GM23338 (cell line): ENCODE data around the gene RAB37. TPM values are rescaled to one million over a fixed set of nuclear protein-coding genes. Genes with fewer than 3 reads are reported as not detected.

Experiments
- ATAC-seq: fragments of 200-7000 bp; cut with Tn5 transposase; 3 replicates; pipeline ENCODE4 v1.9.1; 2020
- DNase-seq: peaks from one replicate; pipeline ENCODE4 v3.0.0-alpha.2; 2015; ENCODE audit warnings: low spot score
- H2AFZ ChIP-seq: fragments of 200-600 bp; sonication (generic); 2 replicates; pipeline ENCODE4 v1.8.0; 2016; ENCODE audit warnings: antibody characterized with exemption, mild to moderate bottlenecking, moderate library complexity
- H3F3A ChIP-seq: fragments of 200-600 bp; sonication (generic); replicated peaks from 2 replicates; pipeline ENCODE4 v1.8.0; 2017; ENCODE audit warnings: antibody characterized with exemption, mixed run types, low read depth
- H3K27ac ChIP-seq: fragments of 200-600 bp; sonication (generic); 2 replicates; pipeline ENCODE4 v1.6.1; 2016; ENCODE audit warnings: low read depth
- H3K27me3 ChIP-seq: fragments of 200-600 bp; sonication (generic); 2 replicates; pipeline ENCODE4 v1.8.0; 2016; ENCODE audit warnings: mild to moderate bottlenecking, mixed run types, moderate library complexity; ENCODE audit not compliant: insufficient read depth
- H3K36me3 ChIP-seq: fragments of 200-600 bp; sonication (generic); 2 replicates; pipeline ENCODE4 v1.8.0; 2016; ENCODE audit warnings: mild to moderate bottlenecking; ENCODE audit not compliant: insufficient read depth
- H3K4me1 ChIP-seq: fragments of 200-600 bp; sonication (generic); 2 replicates; pipeline ENCODE4 v1.8.0; 2016; ENCODE audit warnings: mild to moderate bottlenecking, moderate library complexity; ENCODE audit not compliant: insufficient read depth
- H3K4me2 ChIP-seq: fragments of 200-600 bp; sonication (generic); 2 replicates; pipeline ENCODE4 v1.7.1; 2017; ENCODE audit warnings: mixed run types
- H3K4me3 ChIP-seq: fragments of 200-600 bp; sonication (generic); 2 replicates; pipeline ENCODE4 v1.6.1; 2016; ENCODE audit warnings: mixed run types
- H3K79me2 ChIP-seq: fragments of 200-600 bp; sonication (generic); replicated peaks from 2 replicates; pipeline ENCODE4 v1.8.0; 2017; ENCODE audit warnings: mild to moderate bottlenecking; ENCODE audit not compliant: insufficient read depth
- H3K9me2 ChIP-seq: fragments of 200-600 bp; sonication (generic); 2 replicates; pipeline ENCODE4 v1.8.0; 2017; ENCODE audit not compliant: insufficient read depth
- H4K20me1 ChIP-seq: fragments of 200-600 bp; sonication (generic); replicated peaks from 2 replicates; pipeline ENCODE4 v1.8.0; 2017; ENCODE audit warnings: mild to moderate bottlenecking; ENCODE audit not compliant: insufficient read depth
- H3K27ac Mint-ChIP-seq: 2 replicates; pipeline ENCODE4 v1.8.0; 2020; ENCODE audit warnings: inconsistent platforms, mild to moderate bottlenecking, moderate library complexity, mixed read lengths
- H3K27me3 Mint-ChIP-seq: 3 replicates; pipeline ENCODE4 v1.8.0; 2022; ENCODE audit warnings: low read depth, mild to moderate bottlenecking, moderate library complexity, mixed read lengths, inconsistent platforms; ENCODE audit not compliant: insufficient read depth, poor library complexity
- H3K36me3 Mint-ChIP-seq: 3 replicates; pipeline ENCODE4 v1.8.0; 2021; ENCODE audit warnings: low read depth, mild to moderate bottlenecking, inconsistent platforms, moderate library complexity, mixed read lengths
- H3K4me1 Mint-ChIP-seq: 3 replicates; pipeline ENCODE4 v1.8.0; 2020; ENCODE audit warnings: mild to moderate bottlenecking, inconsistent platforms, mixed read lengths
- H3K4me3 Mint-ChIP-seq: 3 replicates; pipeline ENCODE4 v1.8.0; 2021; ENCODE audit warnings: moderate library complexity, mild to moderate bottlenecking, inconsistent platforms, mixed read lengths
- H3K9me3 Mint-ChIP-seq: 3 replicates; pipeline ENCODE4 v1.8.0; 2020; ENCODE audit warnings: moderate library complexity, mild to moderate bottlenecking, inconsistent platforms, mixed read lengths
- CREB1 ChIP-seq: fragments of 250-450 bp; sonication (Bioruptor Pico); IDR thresholded peaks from 2 replicates; pipeline ENCODE4 v1.5.0; 2020; ENCODE audit warnings: low read depth, mild to moderate bottlenecking, moderate library complexity
- EZH2phosphoT487 ChIP-seq: fragments of 200-600 bp; sonication (generic); IDR thresholded peaks from one replicate; pipeline ENCODE4 v1.8.1; 2018; ENCODE audit warnings: antibody characterized with exemption; ENCODE audit not compliant: unreplicated experiment
- JUNB ChIP-seq: IDR thresholded peaks from one replicate; pipeline ENCODE4 v1.6.1; 2016; ENCODE audit warnings: antibody characterized with exemption; ENCODE audit not compliant: unreplicated experiment
- NANOG ChIP-seq: IDR thresholded peaks from 2 replicates; pipeline ENCODE4 v1.6.1; 2016; ENCODE audit warnings: antibody characterized with exemption, borderline replicate concordance
- POLR2AphosphoS5 ChIP-seq: IDR thresholded peaks from 2 replicates; pipeline ENCODE4 v1.6.1; 2016; ENCODE audit warnings: antibody characterized with exemption, low read depth
- polyA plus RNA-seq: library from polyadenylated mRNA; unstranded; fragments of >200 nt; fragmentation: Nextera tagmentation; extraction: Ambion mirVana; gene quantifications from 2 replicates; pipeline ENCODE4 v1.2.1, GENCODE V29; 2016
- total RNA-seq: library from RNA; depleted of rRNA; stranded (reverse); fragments of >200 nt; shearing (Covaris generic); gene quantifications from 2 replicates; pipeline ENCODE4 v1.2.3, GENCODE V29; 2014
- TF ChIP-seq, protein P1 (sequence below), 2 experiments: fragments of 200-600 bp in 1 of 2; sonication (generic) in 1 of 2; conservative IDR thresholded peaks; 2 replicates each; pipeline versions ENCODE4 v1.5.1 to v1.6.1; 2016 to 2017; ENCODE audit warnings: antibody characterized with exemption in 2 of 2, low read depth in 2 of 2, mild to moderate bottlenecking in 2 of 2, moderate library complexity in 1 of 2
- TF ChIP-seq, protein P2 (sequence below): IDR thresholded peaks from one replicate; pipeline ENCODE4 v1.6.1; 2018; ENCODE audit warnings: antibody characterized with exemption; ENCODE audit not compliant: unreplicated experiment
- TF ChIP-seq, protein P3 (sequence below): IDR thresholded peaks from 2 replicates; pipeline ENCODE4 v1.6.1; 2016; ENCODE audit warnings: antibody characterized with exemption

Gene RAB37
- total and polyA plus RNA-seq, 2 experiments from 2014 or later, result 3.3 to 5.2 TPM

DNA sequence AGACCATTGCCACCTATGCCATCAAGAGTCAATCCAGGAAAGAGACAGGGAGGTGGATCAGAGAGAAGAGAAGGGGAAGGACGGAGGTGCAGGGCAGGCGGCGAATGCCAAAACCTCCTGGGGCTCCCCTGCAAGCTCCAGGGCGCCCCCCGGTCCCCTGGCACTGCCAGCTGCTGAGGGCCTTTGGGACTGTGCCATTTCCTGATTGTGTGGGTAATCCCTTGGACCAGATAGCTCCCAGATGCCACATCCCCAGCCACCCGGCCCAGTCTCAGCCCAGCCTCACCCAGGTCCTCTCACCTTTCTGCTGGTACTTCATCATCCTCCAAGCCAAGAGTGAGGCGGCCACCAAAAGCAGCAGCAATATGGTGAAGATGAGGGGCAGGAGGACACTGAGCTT is 39.0 kb upstream of the RAB37 start (continued):
- TF ChIP-seq, protein P1, sequence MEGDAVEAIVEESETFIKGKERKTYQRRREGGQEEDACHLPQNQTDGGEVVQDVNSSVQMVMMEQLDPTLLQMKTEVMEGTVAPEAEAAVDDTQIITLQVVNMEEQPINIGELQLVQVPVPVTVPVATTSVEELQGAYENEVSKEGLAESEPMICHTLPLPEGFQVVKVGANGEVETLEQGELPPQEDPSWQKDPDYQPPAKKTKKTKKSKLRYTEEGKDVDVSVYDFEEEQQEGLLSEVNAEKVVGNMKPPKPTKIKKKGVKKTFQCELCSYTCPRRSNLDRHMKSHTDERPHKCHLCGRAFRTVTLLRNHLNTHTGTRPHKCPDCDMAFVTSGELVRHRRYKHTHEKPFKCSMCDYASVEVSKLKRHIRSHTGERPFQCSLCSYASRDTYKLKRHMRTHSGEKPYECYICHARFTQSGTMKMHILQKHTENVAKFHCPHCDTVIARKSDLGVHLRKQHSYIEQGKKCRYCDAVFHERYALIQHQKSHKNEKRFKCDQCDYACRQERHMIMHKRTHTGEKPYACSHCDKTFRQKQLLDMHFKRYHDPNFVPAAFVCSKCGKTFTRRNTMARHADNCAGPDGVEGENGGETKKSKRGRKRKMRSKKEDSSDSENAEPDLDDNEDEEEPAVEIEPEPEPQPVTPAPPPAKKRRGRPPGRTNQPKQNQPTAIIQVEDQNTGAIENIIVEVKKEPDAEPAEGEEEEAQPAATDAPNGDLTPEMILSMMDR (conservative IDR thresholded peaks at IDR 0.05; ENCODE audit: low read depth in 2 of 2), result no peak
- TF ChIP-seq NANOG, result no peak
- TF ChIP-seq, protein P2, sequence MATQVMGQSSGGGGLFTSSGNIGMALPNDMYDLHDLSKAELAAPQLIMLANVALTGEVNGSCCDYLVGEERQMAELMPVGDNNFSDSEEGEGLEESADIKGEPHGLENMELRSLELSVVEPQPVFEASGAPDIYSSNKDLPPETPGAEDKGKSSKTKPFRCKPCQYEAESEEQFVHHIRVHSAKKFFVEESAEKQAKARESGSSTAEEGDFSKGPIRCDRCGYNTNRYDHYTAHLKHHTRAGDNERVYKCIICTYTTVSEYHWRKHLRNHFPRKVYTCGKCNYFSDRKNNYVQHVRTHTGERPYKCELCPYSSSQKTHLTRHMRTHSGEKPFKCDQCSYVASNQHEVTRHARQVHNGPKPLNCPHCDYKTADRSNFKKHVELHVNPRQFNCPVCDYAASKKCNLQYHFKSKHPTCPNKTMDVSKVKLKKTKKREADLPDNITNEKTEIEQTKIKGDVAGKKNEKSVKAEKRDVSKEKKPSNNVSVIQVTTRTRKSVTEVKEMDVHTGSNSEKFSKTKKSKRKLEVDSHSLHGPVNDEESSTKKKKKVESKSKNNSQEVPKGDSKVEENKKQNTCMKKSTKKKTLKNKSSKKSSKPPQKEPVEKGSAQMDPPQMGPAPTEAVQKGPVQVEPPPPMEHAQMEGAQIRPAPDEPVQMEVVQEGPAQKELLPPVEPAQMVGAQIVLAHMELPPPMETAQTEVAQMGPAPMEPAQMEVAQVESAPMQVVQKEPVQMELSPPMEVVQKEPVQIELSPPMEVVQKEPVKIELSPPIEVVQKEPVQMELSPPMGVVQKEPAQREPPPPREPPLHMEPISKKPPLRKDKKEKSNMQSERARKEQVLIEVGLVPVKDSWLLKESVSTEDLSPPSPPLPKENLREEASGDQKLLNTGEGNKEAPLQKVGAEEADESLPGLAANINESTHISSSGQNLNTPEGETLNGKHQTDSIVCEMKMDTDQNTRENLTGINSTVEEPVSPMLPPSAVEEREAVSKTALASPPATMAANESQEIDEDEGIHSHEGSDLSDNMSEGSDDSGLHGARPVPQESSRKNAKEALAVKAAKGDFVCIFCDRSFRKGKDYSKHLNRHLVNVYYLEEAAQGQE, result no peak
- TF ChIP-seq, protein P3, sequence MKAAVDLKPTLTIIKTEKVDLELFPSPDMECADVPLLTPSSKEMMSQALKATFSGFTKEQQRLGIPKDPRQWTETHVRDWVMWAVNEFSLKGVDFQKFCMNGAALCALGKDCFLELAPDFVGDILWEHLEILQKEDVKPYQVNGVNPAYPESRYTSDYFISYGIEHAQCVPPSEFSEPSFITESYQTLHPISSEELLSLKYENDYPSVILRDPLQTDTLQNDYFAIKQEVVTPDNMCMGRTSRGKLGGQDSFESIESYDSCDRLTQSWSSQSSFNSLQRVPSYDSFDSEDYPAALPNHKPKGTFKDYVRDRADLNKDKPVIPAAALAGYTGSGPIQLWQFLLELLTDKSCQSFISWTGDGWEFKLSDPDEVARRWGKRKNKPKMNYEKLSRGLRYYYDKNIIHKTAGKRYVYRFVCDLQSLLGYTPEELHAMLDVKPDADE, result no peak

DNA sequence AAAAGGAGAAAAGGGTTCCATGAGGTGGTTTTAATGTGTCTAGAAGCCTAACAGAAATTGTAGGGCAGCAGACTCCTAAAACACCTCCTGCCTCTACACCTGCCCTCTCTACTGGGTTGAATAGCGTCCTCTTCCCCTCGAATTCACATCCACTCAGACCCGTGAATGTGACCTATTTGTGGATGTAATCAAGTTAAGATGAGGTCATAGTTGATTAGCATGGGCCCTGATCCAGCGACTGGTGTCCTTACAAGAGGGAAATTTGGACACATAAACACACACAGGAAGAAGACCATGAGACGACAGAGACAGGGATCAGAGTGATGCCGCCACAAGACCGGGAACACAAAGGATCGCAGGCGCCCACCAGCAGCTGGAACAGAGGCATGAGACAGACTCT is 37.8 kb upstream of the RAB37 start:
- Histone ChIP-seq H4K20me1 (no peaks in the 10 kb centered on the region), H2AFZ (no peak overlapping the region), H3K27me3 (no peaks in the 10 kb centered on the region), H3K4me3 (no peak overlapping the region), H3K9me2 (no peaks in the 10 kb centered on the region), H3K27ac (no peak overlapping the region), H3K79me2 (no peaks in the 10 kb centered on the region), H3K4me2 (no peak overlapping the region), H3K4me1 (no peaks in the 10 kb centered on the region), H3F3A (no peaks in the 10 kb centered on the region), H3K36me3 (no peaks in the 10 kb centered on the region)
- H3K27me3 Mint-ChIP-seq, result peaks cover 14% of the 10 kb centered on the region
- no peak for TF ChIP-seq CREB1 (CRISPR knock-in tag)
- no peaks in the 10 kb centered on the region for H3K4me1 Mint-ChIP-seq
- no peak overlapping the region for H3K27ac Mint-ChIP-seq
- ATAC-seq (no peak), DNase-seq (no peak)
- H3K4me3 Mint-ChIP-seq, result no peak overlapping the region
- no peaks in the 10 kb centered on the region; the same call in 1 of the 3 replicates for H3K9me3 Mint-ChIP-seq
- H3K36me3 Mint-ChIP-seq, result no peaks in the 10 kb centered on the region

DNA sequence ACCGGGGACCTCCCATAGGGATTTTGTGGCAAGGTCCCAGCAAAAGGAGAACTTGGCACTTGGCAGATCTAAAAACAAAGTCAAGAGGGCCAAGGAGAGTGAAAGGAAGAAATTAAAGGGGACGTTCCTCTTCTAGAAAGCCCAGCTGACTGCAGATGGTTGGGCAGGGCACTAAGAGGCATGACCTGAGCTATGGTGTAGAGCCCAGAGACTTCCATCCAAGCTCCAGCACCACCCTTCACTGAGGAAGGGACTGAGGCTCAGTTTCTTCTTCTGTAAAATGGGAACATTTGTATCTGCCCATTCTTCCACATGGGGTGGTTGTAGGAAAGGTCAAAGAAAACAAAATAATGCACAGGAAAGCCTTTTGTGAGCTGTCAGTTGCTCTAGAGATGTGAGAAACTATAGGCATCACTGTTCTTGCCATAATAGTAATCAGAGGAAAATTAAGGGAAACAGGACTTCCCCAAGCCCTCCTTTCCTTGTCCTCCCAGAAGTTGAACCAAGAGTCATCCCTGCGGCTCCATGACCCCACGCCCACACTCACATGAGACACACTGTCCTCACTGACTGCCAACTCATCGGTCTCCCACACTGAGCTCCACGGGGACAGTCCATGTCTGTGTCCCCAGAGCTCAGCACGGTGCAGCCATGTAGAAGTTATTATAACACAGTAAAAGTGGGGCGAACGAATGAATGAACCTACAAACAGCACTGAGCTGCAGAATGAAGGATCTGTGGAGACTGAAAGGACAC is 34.8 kb upstream of the RAB37 start:
- H3K79me2 ChIP-seq, result no peaks in the 10 kb centered on the region
- no peaks in the 10 kb centered on the region for H3F3A ChIP-seq
- no peaks in the 10 kb centered on the region for H3K36me3 Mint-ChIP-seq
- no peak overlapping the region for H3K27ac Mint-ChIP-seq
- no peaks in the 10 kb centered on the region for H3K4me1 ChIP-seq
- H2AFZ ChIP-seq, result no peak overlapping the region
- H3K4me1 Mint-ChIP-seq, result no peaks in the 10 kb centered on the region
- no peaks in the 10 kb centered on the region for H3K36me3 ChIP-seq
- DNase-seq (no peak), ATAC-seq (no peak)
- H4K20me1 ChIP-seq, result no peaks in the 10 kb centered on the region
- no peak overlapping the region for H3K4me2 ChIP-seq
- H3K27ac ChIP-seq, result no peak overlapping the region
- H3K27me3 ChIP-seq, result no peaks in the 10 kb centered on the region
- peaks cover 10% of the 10 kb centered on the region for H3K27me3 Mint-ChIP-seq
- TF ChIP-seq POLR2AphosphoS5 (no peak), CREB1 (CRISPR knock-in tag) (no peak), EZH2phosphoT487 (no peak), JUNB (no peak)
- TF ChIP-seq, protein P1 (conservative IDR thresholded peaks at IDR 0.05; ENCODE audit: low read depth in 2 of 2), result no peak
- no peak overlapping the region for H3K4me3 ChIP-seq
- H3K9me2 ChIP-seq, result 0 out of 2 replicates have a peak, but pooled peaks cover 7% of the 10 kb centered on the region
- H3K9me3 Mint-ChIP-seq, result no peaks in the 10 kb centered on the region
- no peak overlapping the region; the same call in 2 of the 3 replicates for H3K4me3 Mint-ChIP-seq
